NCI-H1105 (cell line): Measurements from ENCODE around the gene SEC24A.
"Not testable (repeated sequence)": the region's sequence is repeated elsewhere in the genome, so short reads cannot be mapped to it uniquely, and the experiment has no call there.

ENCODE experiments used
- DNase-seq: peaks from one replicate; lab custom pipeline; 2025; lab: John Stamatoyannopoulos, UW

Gene SEC24A

GRCh38 chr5:134650660-134651059 lies 2.1 kb downstream of the SEC24A start:
- DNase-seq, result not testable (repeated sequence)

- DNase-seq, result no peak
Observed at GRCh38 chr5:134651531-134651930, 2.9 kb downstream of the SEC24A start.

DNA sequence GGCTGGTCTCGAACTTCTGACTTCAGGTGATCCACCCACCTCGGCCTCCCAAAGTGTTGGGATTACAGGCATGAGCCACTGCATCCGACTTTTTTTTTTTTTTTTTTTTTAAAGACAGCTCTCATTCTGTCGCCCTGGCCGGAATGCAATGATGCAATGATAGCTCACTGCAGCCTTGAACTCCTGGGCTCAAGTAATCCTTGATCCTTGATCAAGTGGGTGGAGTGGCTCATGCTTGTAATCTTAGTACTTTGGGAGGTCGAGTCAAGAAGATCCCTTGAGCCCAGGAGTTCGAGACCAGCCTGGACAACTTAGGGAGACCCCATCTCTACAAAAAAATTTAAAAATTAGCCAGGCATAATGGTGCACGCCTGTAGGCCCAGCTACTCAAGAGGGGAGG lies 8.1 kb downstream of the SEC24A start:
- no peak for DNase-seq

DNA sequence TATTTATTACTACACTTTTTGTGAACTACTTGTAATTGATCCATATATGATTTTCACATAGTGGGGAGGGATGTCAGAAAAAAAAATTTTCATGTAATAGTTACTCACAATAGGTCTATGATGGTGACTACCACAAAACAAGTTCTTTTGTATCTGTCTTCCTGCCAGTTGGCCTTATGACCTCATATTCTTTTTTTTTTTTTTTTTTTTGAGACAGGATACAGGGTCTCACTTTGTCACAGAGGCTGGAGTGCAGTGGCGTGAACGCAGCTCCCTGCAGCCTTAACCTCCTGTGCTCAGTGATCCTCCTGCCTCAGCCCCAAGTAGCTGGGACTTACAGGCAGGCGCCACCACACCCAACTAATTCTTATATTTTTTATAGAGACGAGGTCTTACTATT lies 10.9 kb downstream of the SEC24A start:
- no peak for DNase-seq

DNA sequence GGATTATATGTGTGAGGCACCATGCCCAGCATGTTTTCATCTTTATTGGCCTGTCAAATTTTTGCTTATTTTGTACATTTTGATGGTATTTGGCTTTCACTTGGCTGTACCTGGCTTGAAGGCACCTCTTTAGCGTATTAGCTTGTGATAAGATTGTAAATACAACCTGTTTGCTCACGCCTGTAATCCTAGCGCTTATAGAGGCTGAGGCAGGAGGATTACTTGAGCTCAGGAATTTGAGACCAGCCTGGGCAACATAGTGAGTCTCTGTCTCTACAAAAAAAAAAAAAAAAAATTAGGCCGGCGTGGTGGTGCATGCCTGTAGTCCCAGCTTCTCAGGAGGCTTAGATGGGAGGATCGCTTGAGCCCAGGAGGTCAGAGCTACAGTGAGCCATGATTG lies 11.3 kb downstream of the SEC24A start:
- no peak for DNase-seq

GRCh38 chr5:134662971-134663370 lies 14.4 kb downstream of the SEC24A start:
- no peak for DNase-seq

DNA sequence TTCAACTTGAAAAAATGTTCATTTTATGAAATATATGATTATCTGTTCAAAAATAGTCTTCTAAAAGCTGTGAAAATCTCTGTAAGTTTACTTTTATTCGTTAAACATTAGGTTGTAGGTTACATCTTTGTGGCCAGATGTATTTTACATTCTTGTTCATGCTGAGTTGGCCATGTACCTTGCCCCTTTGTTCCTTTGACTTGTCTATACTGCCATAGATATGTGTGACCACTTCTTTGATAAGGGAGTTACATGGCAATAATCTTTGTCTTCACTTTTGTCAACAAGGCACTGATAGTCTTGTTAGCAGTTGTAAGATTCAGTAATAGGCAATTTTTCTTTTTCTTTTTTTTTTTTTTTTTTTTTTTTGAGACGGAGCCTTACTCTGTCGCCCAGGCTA lies 15.9 kb downstream of the SEC24A start:
- no peak for DNase-seq

GRCh38 chr5:134673546-134673945 lies 25.0 kb downstream of the SEC24A start:
- not testable (repeated sequence) for DNase-seq

DNA sequence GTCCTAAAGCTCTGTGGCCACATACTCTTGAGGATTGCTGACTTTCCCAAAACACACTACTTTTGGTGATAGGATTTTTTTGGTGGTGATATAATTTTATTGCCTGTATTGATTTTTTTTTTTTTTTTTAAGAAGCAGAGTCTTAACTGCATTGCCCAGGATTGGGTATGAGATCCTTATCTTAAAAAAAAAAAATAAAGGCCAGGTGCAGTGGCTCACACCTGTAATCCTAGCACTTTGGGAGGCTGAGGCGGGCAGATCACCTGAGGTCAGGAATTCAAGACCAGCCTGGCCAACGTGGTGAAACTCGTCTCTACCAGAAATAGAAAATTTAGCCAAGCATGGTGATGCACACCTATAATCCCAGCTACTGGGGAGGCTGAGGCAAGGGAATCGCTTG lies 28.8 kb downstream of the SEC24A start:
- not testable (repeated sequence) for DNase-seq

GRCh38 chr5:134690144-134690543 lies 41.6 kb downstream of the SEC24A start:
- not testable (repeated sequence) for DNase-seq

GRCh38 chr5:134692722-134693121 lies 44.1 kb downstream of the SEC24A start:
- no peak for DNase-seq

DNA sequence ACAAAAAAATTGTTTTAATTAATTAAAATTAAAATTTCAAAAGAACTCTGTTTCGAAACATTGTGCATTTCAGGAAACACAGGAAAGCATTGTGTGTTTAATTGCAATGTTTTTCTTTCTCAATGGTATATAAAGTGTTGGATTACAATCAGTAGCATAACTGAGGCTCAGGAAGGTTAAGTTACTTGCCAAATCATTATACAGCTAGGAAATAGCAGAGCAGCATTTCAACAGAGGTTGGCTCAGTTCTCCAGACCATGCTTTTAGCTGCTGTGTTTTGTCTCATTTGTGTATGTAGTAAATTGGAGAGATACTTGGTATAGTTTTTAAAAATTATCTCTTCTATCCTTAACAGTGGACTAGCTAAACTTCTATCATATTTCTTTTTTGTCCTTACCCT lies 59.7 kb downstream of the SEC24A start:
- DNase-seq, result no peak

- no peak for DNase-seq
Observed at GRCh38 chr5:134714120-134714519, 65.5 kb downstream of the SEC24A start.

DNA sequence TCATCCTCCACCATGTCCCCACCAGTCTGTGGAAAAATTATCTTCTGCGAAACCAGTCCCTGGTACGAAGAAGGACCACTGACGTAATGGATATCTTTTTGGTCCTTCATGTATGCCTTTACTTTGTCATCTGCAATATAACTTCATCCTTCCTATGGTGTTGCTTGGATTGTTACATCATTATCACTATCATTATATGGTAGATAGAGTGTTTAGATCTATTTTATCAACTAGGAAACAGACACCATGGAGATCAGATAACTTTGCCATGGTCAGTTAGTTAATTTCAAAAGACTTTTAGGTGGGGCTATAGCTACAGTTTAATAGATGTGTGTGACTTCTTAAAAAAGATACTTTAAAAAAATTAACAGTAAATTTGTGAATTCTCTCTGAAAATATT lies 66.0 kb downstream of the SEC24A start:
- DNase-seq, result no peak

DNA sequence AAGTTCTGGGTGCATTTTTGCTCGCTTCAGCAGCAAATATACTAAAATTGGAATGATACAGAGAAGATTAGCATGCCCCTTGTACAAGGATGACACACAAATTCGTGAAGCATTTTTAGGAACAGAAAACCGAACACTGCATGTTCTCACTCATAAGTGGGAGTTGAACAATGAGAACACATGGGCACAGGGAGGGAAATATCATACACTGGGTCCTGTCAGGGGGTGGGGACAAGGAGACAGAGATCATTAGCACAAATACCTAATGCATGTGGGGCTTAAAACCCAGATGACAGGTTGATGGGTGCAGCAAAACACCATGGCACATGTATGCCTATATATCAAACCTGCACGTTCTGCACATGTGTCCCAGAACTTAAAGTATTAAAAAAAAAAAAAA lies 66.9 kb downstream of the SEC24A start:
- not testable (repeated sequence) for DNase-seq

- DNase-seq, result no peak
Observed at GRCh38 chr5:134724872-134725271, 76.3 kb downstream of the SEC24A start.

GRCh38 chr5:134732819-134733218 lies 84.2 kb downstream of the SEC24A start:
- no peak for DNase-seq

- no peak for DNase-seq
Observed at GRCh38 chr5:134735243-134735642, 86.7 kb downstream of the SEC24A start.

DNA sequence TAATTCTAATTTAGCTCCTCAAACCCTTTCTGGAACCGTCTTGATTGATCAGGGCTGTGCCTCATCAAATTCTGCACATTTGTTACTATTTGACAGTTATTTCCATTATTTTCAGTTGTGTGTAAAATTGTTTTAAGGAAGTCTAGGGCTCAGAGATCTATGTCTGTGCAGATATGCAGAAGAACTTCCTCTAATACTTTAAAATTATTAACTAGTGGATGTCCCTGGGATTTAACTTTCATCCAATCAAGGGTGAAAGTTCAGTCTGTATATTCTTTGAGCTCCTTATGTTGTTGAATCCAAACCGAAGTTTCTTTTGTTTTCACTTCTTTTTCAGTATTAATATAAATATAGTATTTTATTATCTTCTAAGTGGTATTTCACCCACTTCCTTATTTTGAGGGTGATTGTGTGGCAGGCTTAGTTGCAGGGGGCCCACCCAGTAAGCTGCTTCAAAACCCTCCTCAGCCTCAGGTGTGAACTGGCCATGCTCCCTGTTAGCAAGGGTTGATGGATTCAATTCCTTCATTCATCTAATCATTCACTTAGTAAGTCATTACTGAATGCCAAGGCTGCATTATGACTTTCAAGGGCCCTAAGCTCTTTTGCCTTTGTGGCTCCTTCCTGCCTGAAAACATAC lies 87.7 kb downstream of the SEC24A start:
- DNase-seq, result no peak

- DNase-seq, result peak; percentile 89
Observed at GRCh38 chr5:134738133-134738962, 89.8 kb downstream of the SEC24A start, which contains the start of gene CAMLG. Gene CAMLG (plus strand): TSS chr5:134738548. CDS start chr5:134738621, 73 bp downstream.

- no peak for DNase-seq
Observed at GRCh38 chr5:134738963-134739661, 90.5 kb downstream of the SEC24A start.

- no peak for DNase-seq
Observed at GRCh38 chr5:134741052-134741451, 92.5 kb downstream of the SEC24A start.

GRCh38 chr5:134742134-134742533 lies 93.5 kb downstream of the SEC24A start:
- DNase-seq, result no peak
